ENCODE data around the gene SREBF2. TPM values are rescaled to one million over a fixed set of nuclear protein-coding genes. Genes with fewer than 3 reads are reported as not detected.

SREBF2 gene
- total RNA-seq, 1 experiment from 2014 or later, result 150 TPM

DNA sequence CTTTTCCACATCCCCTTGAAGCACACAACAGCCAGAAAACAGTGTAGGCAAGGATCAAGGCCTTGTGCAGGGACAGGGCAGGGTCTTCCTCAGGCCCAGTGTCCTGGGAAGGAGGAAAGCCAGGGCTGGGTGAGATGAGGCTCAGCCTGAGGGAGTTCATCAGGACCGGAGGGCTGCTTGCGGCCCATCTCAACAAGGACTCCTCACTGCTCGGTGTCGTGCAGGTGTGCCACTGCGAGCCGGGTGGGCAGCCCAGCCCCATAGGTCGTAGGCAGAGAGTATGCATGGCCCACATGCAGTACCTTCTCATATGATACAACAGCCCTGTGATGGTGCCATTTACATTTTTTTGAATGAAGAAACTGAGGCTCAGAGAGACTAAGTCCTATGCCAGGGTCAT, 69.1 kb downstream of the SREBF2 start:
- Mint-ChIP-seq H3K27me3 (ENCODE audit: insufficient read depth, unreplicated experiment) (no peaks in the 10 kb centered on the region), H3K27ac (ENCODE audit: unreplicated experiment) (no peak overlapping the region), H3K4me3 (ENCODE audit: unreplicated experiment) (no peak overlapping the region), H3K9me3 (ENCODE audit: unreplicated experiment) (no peaks in the 10 kb centered on the region), H3K36me3 (ENCODE audit: insufficient read depth, unreplicated experiment) (peaks cover 92% of the 10 kb centered on the region), H3K4me1 (ENCODE audit: low read depth, unreplicated experiment) (no peaks in the 10 kb centered on the region)
- ChIA-PET CTCF (no interaction called here), POLR2A (no interaction called here)
- no peaks in the 10 kb centered on the region for H3K9me3 ChIP-seq
- no peak for TF ChIP-seq CTCF (IDR thresholded peaks at IDR 0.05; ENCODE audit: insufficient read depth in 1 of 2, low read depth in 1 of 2, low read length in 1 of 2, severe bottlenecking in 1 of 2, unreplicated experiment in 1 of 2)
- intact Hi-C loops (cut with micrococcal nuclease; ENCODE audit: unreplicated experiment), result no loop called here
- peaks cover 3% of the 10 kb centered on the region for H3K36me3 ChIP-seq (ENCODE audit: control insufficient read depth, insufficient read depth, low read length)
- no peaks in the 10 kb centered on the region for H3K4me1 ChIP-seq
- BruUV-seq (replicated peaks), result no TSS peak
- H3K27me3 ChIP-seq (replicated peaks; ENCODE audit: control insufficient read depth, insufficient read depth, low read length), result no peaks in the 10 kb centered on the region
- no peak overlapping the region for H3K4me3 ChIP-seq (ENCODE audit: low read depth, low read length)
- no peak for DNase-seq

- Histone ChIP-seq H3K9me3 (no peaks in the 10 kb centered on the region), H3K36me3 (ENCODE audit: control insufficient read depth, insufficient read depth, low read length) (peaks cover 1% of the 10 kb centered on the region; the same call in 1 of the 2 replicates), H3K27me3 (replicated peaks; ENCODE audit: control insufficient read depth, insufficient read depth, low read length) (no peaks in the 10 kb centered on the region), H3K4me1 (no peaks in the 10 kb centered on the region), H3K4me3 (ENCODE audit: low read depth, low read length) (no peak overlapping the region)
- H3K27me3 Mint-ChIP-seq (ENCODE audit: insufficient read depth, unreplicated experiment), result no peaks in the 10 kb centered on the region
- no peak for TF ChIP-seq CTCF (IDR thresholded peaks at IDR 0.05; ENCODE audit: insufficient read depth in 1 of 2, low read depth in 1 of 2, low read length in 1 of 2, severe bottlenecking in 1 of 2, unreplicated experiment in 1 of 2)
- no TSS peak for BruUV-seq (replicated peaks)
- intact Hi-C loops (cut with micrococcal nuclease; ENCODE audit: unreplicated experiment), result no loop called here
- POLR2A ChIA-PET, result interaction anchor here (0.5 to 0.6 kb wide), 2 partner anchors 52 to 144 kb away, joined by 3 read pairs; no protein-coding TSS in a partner anchor
- no peaks in the 10 kb centered on the region for H3K4me1 Mint-ChIP-seq (ENCODE audit: low read depth, unreplicated experiment)
- CTCF ChIA-PET, result interaction anchor here (1.0 kb wide), 1 partner anchor 206 kb away, joined by 3 read pairs; no protein-coding TSS in a partner anchor
- DNase-seq, result no peak
- H3K27ac Mint-ChIP-seq (ENCODE audit: unreplicated experiment), result no peak overlapping the region
- H3K36me3 Mint-ChIP-seq (ENCODE audit: insufficient read depth, unreplicated experiment), result peaks cover 90% of the 10 kb centered on the region
- no peaks in the 10 kb centered on the region for H3K9me3 Mint-ChIP-seq (ENCODE audit: unreplicated experiment)
- H3K4me3 Mint-ChIP-seq (ENCODE audit: unreplicated experiment), result no peak overlapping the region
Measured at GRCh38 chr22:41902932-41903421, 70.1 kb downstream of the SREBF2 start.

DNA sequence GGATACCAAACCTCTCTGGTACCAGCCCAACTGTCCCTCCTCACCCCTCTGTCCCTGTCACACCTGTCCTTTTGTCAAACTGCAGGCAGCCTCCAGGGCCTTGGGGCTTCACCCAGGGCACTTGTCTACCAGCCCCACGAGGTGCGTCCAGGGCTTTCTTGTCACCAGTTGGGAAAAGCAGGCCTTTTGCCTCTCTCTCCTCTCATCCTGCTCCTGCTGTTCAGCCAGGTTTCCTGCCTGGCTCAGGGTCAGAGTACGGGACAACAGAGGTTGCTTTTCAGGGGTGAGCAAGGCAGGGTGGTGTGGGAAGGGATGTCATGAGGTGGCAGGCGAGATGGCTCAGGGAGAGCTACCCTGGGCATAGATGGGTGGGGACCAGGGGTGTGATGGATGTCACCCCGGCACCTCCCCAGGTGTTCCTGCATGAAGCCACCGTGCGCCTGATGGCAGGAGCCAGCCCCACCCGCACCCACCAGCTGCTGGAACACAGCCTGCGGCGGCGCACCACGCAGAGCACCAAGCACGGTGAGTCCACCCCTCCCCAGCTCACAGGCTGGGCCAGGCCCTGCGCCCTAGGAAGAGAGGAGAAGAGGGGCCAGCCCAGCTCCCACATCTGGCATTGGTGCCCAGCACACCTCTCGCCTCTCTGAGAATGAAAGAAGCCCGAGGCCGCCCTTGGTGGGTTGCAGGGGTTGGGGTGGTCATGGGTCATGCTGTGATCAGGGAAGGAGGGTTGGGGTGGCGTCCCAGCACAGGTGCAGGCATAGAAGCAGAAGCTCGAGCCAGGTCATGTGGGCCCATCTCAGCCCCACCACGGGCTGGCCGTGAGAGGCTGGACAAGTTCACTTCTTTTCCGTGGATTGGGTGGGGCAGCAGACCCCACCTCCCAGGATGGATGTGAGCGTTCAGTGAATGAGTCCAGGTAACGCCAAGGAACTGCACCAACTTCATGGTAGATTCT, 71.8 kb downstream of the SREBF2 start:
- Histone ChIP-seq H3K4me1 (no peaks in the 10 kb centered on the region), H3K36me3 (ENCODE audit: control insufficient read depth, insufficient read depth, low read length) (no peaks in the 10 kb centered on the region; the same call in 1 of the 2 replicates), H3K9me3 (no peaks in the 10 kb centered on the region), H3K27me3 (replicated peaks; ENCODE audit: control insufficient read depth, insufficient read depth, low read length) (no peaks in the 10 kb centered on the region), H3K4me3 (ENCODE audit: low read depth, low read length) (no peak overlapping the region)
- no peak overlapping the region for H3K4me3 Mint-ChIP-seq (ENCODE audit: unreplicated experiment)
- intact Hi-C loops (cut with micrococcal nuclease; ENCODE audit: unreplicated experiment), result no loop called here
- no TSS peak for BruUV-seq (replicated peaks)
- POLR2A ChIA-PET, result no interaction called here
- peaks cover 89% of the 10 kb centered on the region for H3K36me3 Mint-ChIP-seq (ENCODE audit: insufficient read depth, unreplicated experiment)
- H3K9me3 Mint-ChIP-seq (ENCODE audit: unreplicated experiment), result no peaks in the 10 kb centered on the region
- CTCF ChIA-PET, result no interaction called here
- H3K27me3 Mint-ChIP-seq (ENCODE audit: insufficient read depth, unreplicated experiment), result no peaks in the 10 kb centered on the region
- H3K4me1 Mint-ChIP-seq (ENCODE audit: low read depth, unreplicated experiment), result no peaks in the 10 kb centered on the region
- DNase-seq, result no peak
- no peak for TF ChIP-seq CTCF (IDR thresholded peaks at IDR 0.05; ENCODE audit: insufficient read depth in 1 of 2, low read depth in 1 of 2, low read length in 1 of 2, severe bottlenecking in 1 of 2, unreplicated experiment in 1 of 2)
- no peak overlapping the region for H3K27ac Mint-ChIP-seq (ENCODE audit: unreplicated experiment)

All from Caco-2 (cell line).